Calu3 (cell line): ENCODE measurements around the gene MEF2C. TPM values are rescaled to one million over a fixed set of nuclear protein-coding genes. Genes with fewer than 3 reads are reported as not detected.

Experiments used
- BruUV-seq: library from RNA; stranded (reverse); fragments of 400-500 nt; replicated peaks from 2 replicates; lab custom pipeline; 2021; lab: Mats Ljungman, UMichigan
- CTCF ChIA-PET: fragments of 300-600 bp; sonication (Branson Sonifier 250); formaldehyde crosslinking; loops from one replicate; lab custom pipeline; 2022; ENCODE audit warnings: antibody characterized with exemption; lab: Charles Lee
- DNase-seq: peaks from one replicate; pipeline ENCODE4 v3.0.0; 2022
- H3K27ac Mint-ChIP-seq: one replicate; pipeline ENCODE4 v1.8.0; 2022; ENCODE audit warnings: mixed read lengths; ENCODE audit not compliant: unreplicated experiment
- H3K27me3 Mint-ChIP-seq: one replicate; pipeline ENCODE4 v1.8.0; 2022; ENCODE audit warnings: mixed read lengths; ENCODE audit not compliant: unreplicated experiment
- H3K36me3 Mint-ChIP-seq: one replicate; pipeline ENCODE4 v1.8.0; 2022; ENCODE audit warnings: mild to moderate bottlenecking, moderate library complexity, mixed read lengths; ENCODE audit not compliant: insufficient read depth, unreplicated experiment
- H3K4me1 Mint-ChIP-seq: one replicate; pipeline ENCODE4 v1.8.0; 2022; ENCODE audit warnings: mild to moderate bottlenecking, low read depth, mixed read lengths; ENCODE audit not compliant: unreplicated experiment
- H3K4me3 Mint-ChIP-seq: one replicate; pipeline ENCODE4 v1.8.0; 2022; ENCODE audit warnings: mild to moderate bottlenecking, low read depth, moderate library complexity, mixed read lengths; ENCODE audit not compliant: unreplicated experiment
- H3K9me3 Mint-ChIP-seq: one replicate; pipeline ENCODE4 v1.8.0; 2022; ENCODE audit warnings: low read depth, mixed read lengths; ENCODE audit not compliant: unreplicated experiment
- CTCF ChIP-seq: fragments of 200-600 bp; IDR thresholded peaks from one replicate; pipeline ENCODE4 v1.8.0; 2022; ENCODE audit warnings: antibody characterized with exemption; ENCODE audit not compliant: unreplicated experiment
- intact Hi-C: fragments of 100-400 bp; cut with micrococcal nuclease; formaldehyde crosslinking; loops from one replicate; pipeline ENCODE4 v1.10.0; 2022; ENCODE audit not compliant: unreplicated experiment
- total RNA-seq: library from RNA; stranded (reverse); gene quantifications from 2 replicates; pipeline ENCODE4 v1.2.3, GENCODE V29; 2022

Gene MEF2C
- total RNA-seq, 1 experiment from 2014 or later = 6.1 TPM

- Mint-ChIP-seq H3K36me3 (peaks cover 37% of the 10 kb centered on the region), H3K4me1 (peaks cover 31% of the 10 kb centered on the region), H3K27me3 (no peaks in the 10 kb centered on the region), H3K27ac (no peak overlapping the region), H3K4me3 (peak overlapping the region; percentile 2), H3K9me3 (no peaks in the 10 kb centered on the region)
- CTCF ChIA-PET = no interaction called here
- no peak for TF ChIP-seq CTCF
- no peak for DNase-seq
- intact Hi-C loops = loop anchor here (5.0 kb wide), 1 partner anchor 410 kb away; the partner anchor contains the start of gene TMEM161B
- BruUV-seq = no TSS peak
These were observed 205.5 kb downstream of the MEF2C start for GRCh38 chr5:88677376-88677895.

DNA sequence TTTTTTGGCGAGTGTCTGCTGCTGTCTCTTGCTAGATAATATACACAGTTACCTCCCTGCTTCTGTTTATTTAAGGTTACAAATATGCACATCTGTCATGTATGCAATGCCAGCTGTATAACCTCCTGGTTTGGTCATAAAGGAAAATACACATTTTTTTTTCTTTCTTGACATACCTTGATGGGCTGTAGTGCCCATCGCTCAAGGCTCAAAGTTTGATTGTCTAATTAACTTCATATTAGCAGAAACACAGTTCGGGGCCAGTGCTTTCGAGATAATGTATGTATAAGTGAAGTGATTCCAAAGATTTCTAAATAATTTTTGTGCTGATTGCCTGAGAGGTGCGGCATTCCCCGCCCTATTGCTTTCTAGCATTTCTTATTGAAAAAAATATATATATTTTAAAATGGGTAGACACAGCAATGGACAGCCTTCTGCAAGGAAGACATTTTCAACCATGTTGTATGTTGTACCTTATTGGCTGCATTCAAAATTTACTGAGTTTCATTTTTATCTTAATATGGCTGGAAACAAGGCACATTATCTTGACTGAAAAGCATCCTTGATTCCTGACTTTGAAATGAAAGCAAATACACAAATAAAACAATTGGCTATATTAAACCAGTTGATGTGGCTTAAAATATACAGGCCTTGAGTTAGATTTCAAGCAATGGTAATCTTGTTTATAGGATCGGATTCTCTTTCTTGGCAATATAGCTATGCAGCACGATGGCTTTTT, 206.2 kb downstream of the MEF2C start:
- Mint-ChIP-seq H3K9me3 (no peaks in the 10 kb centered on the region), H3K4me3 (peak overlapping the region; percentile 89), H3K36me3 (peaks cover 37% of the 10 kb centered on the region), H3K4me1 (peaks cover 31% of the 10 kb centered on the region), H3K27ac (peak overlapping the region; percentile 95), H3K27me3 (no peaks in the 10 kb centered on the region)
- no peak for DNase-seq
- intact Hi-C loops = loop anchor here (1.0 to 5.0 kb wide), 2 partner anchors 410 to 536 kb away; partner anchors contain the start of gene TMEM161B
- TSS peak; percentile 77 for BruUV-seq
- TF ChIP-seq CTCF = no peak
- CTCF ChIA-PET = interaction anchor here (1.3 kb wide), 1 partner anchor 896 kb away, joined by 8 read pairs; no protein-coding TSS in a partner anchor

- no peak for TF ChIP-seq CTCF
- peak overlapping the region; percentile 95 for H3K27ac Mint-ChIP-seq
- peaks cover 37% of the 10 kb centered on the region for H3K36me3 Mint-ChIP-seq
- CTCF ChIA-PET = interaction anchor here (0.7 to 1.4 kb wide), 9 partner anchors 9 to 1708 kb away, joined by 3 to 10 read pairs (median 5); no protein-coding TSS in a partner anchor
- peaks cover 31% of the 10 kb centered on the region for H3K4me1 Mint-ChIP-seq
- peak; percentile 88 for DNase-seq
- H3K27me3 Mint-ChIP-seq = no peaks in the 10 kb centered on the region
- H3K4me3 Mint-ChIP-seq = peak overlapping the region; percentile 89
- BruUV-seq = no TSS peak
- no peaks in the 10 kb centered on the region for H3K9me3 Mint-ChIP-seq
- intact Hi-C loops = loop anchor here (1.0 to 5.0 kb wide), 2 partner anchors 409 to 535 kb away; partner anchors contain the start of gene TMEM161B
These were observed 207.0 kb downstream of the MEF2C start for GRCh38 chr5:88675708-88676636.

DNA sequence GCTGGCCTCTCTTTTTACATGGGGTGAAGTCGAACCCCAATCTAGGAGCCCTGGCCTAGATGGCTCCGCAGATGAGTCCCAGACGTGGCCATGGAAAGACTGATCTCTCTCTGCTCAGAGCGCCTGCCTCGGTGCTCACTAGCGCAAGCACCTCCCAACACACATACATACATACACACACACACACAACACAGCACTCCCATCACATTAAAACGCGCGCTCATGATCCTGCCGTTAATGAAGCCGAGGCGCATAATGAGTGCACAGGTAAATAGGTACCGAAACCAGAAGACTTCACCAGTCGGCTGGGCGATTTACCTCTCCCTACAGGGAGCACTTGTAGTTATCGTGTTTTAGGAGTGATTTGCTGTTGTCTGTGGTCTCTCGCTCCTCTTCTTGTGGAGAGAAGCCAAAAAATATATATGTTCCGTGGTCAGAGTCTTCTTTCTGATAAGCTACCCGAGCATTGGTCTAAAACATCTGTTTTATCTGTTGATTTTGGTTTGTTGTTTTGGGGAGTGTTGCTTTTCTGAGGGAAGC, 207.7 kb downstream of the MEF2C start:
- TSS peak; percentile 89 for BruUV-seq
- peak overlapping the region; percentile 89 for H3K4me3 Mint-ChIP-seq
- intact Hi-C loops = loop anchor here (5.0 kb wide), 1 partner anchor 408 kb away; the partner anchor contains the start of gene TMEM161B
- no peak for TF ChIP-seq CTCF
- no peak for DNase-seq
- H3K9me3 Mint-ChIP-seq = no peaks in the 10 kb centered on the region
- CTCF ChIA-PET = interaction anchor here (0.7 to 1.4 kb wide), 5 partner anchors 15 to 894 kb away, joined by 3 to 9 read pairs (median 5); no protein-coding TSS in a partner anchor
- H3K27ac Mint-ChIP-seq = peak overlapping the region; percentile 95
- peaks cover 35% of the 10 kb centered on the region for H3K36me3 Mint-ChIP-seq
- no peaks in the 10 kb centered on the region for H3K27me3 Mint-ChIP-seq
- peaks cover 26% of the 10 kb centered on the region for H3K4me1 Mint-ChIP-seq
